Measurements from ENCODE around the gene SLC25A12.
A peak's percentile ranks its signal among the peaks of the same experiment; 100 is the strongest.
"Not testable (repeated sequence)": the region's sequence is repeated elsewhere in the genome, so short reads cannot be mapped to it uniquely, and the experiment has no call there.

The SLC25A12 gene

GRCh38 chr2:171910494-171910893, 16.4 kb upstream of the SLC25A12 start:
- H3K9me3 ChIP-seq (ENCODE audit: control insufficient read depth, low read length), result no peaks in the 10 kb centered on the region
- no peaks in the 10 kb centered on the region for H3K36me3 ChIP-seq (ENCODE audit: control insufficient read depth, insufficient read depth, low read length)
- H3K4me1 ChIP-seq (ENCODE audit: control insufficient read depth, insufficient read depth, low read length), result no peaks in the 10 kb centered on the region
- H3K4me3 ChIP-seq (ENCODE audit: low read length), result no peak overlapping the region
- H3K27me3 ChIP-seq (ENCODE audit: control insufficient read depth, insufficient read depth, low read length), result no peaks in the 10 kb centered on the region
- H3K9ac ChIP-seq (ENCODE audit: low read length), result no peak overlapping the region

- Histone ChIP-seq H3K36me3 (ENCODE audit: control insufficient read depth, insufficient read depth, low read length) (no peaks in the 10 kb centered on the region), H3K27me3 (ENCODE audit: control insufficient read depth, insufficient read depth, low read length) (no peaks in the 10 kb centered on the region), H3K4me1 (ENCODE audit: control insufficient read depth, insufficient read depth, low read length) (no peaks in the 10 kb centered on the region), H3K9me3 (ENCODE audit: control insufficient read depth, low read length) (no peaks in the 10 kb centered on the region), H3K4me3 (ENCODE audit: low read length) (no peak overlapping the region), H3K9ac (ENCODE audit: low read length) (no peak overlapping the region)
Measured at GRCh38 chr2:171909266-171909665, 15.2 kb upstream of the SLC25A12 start.

GRCh38 chr2:171908235-171908634, 14.2 kb upstream of the SLC25A12 start:
- H3K36me3 ChIP-seq (ENCODE audit: control insufficient read depth, insufficient read depth, low read length), result no peaks in the 10 kb centered on the region
- H3K9me3 ChIP-seq (ENCODE audit: control insufficient read depth, low read length), result no peaks in the 10 kb centered on the region
- H3K4me3 ChIP-seq (ENCODE audit: low read length), result no peak overlapping the region
- no peak overlapping the region for H3K9ac ChIP-seq (ENCODE audit: low read length)
- no peaks in the 10 kb centered on the region for H3K27me3 ChIP-seq (ENCODE audit: control insufficient read depth, insufficient read depth, low read length)
- no peaks in the 10 kb centered on the region for H3K4me1 ChIP-seq (ENCODE audit: control insufficient read depth, insufficient read depth, low read length)

- Histone ChIP-seq H3K36me3 (ENCODE audit: control insufficient read depth, insufficient read depth, low read length) (no peaks in the 10 kb centered on the region), H3K9ac (ENCODE audit: low read length) (no peak overlapping the region), H3K27me3 (ENCODE audit: control insufficient read depth, insufficient read depth, low read length) (no peaks in the 10 kb centered on the region)
Measured at GRCh38 chr2:171902840-171903420, 8.9 kb upstream of the SLC25A12 start.

GRCh38 chr2:171899623-171900282, 5.7 kb upstream of the SLC25A12 start:
- not testable (repeated sequence) for H3K9ac ChIP-seq (ENCODE audit: low read length); H3K4me1 ChIP-seq (ENCODE audit: control insufficient read depth, insufficient read depth, low read length); H3K36me3 ChIP-seq (ENCODE audit: control insufficient read depth, insufficient read depth, low read length); H3K4me3 ChIP-seq (ENCODE audit: low read length); H3K9me3 ChIP-seq (ENCODE audit: control insufficient read depth, low read length); H3K27me3 ChIP-seq (ENCODE audit: control insufficient read depth, insufficient read depth, low read length)

More at GRCh38 chr2:171902840-171903420, 8.9 kb upstream of the SLC25A12 start:
- no peaks in the 10 kb centered on the region for H3K4me1 ChIP-seq (ENCODE audit: control insufficient read depth, insufficient read depth, low read length)
- H3K4me3 ChIP-seq (ENCODE audit: low read length), result no peak overlapping the region
- H3K9me3 ChIP-seq (ENCODE audit: control insufficient read depth, low read length), result no peaks in the 10 kb centered on the region

- Histone ChIP-seq H3K4me3 (ENCODE audit: low read length) (no peak overlapping the region), H3K9ac (ENCODE audit: low read length) (no peak overlapping the region), H3K36me3 (ENCODE audit: control insufficient read depth, insufficient read depth, low read length) (no peaks in the 10 kb centered on the region), H3K4me1 (ENCODE audit: control insufficient read depth, insufficient read depth, low read length) (peaks cover 4% of the 10 kb centered on the region), H3K9me3 (ENCODE audit: control insufficient read depth, low read length) (no peaks in the 10 kb centered on the region), H3K27me3 (ENCODE audit: control insufficient read depth, insufficient read depth, low read length) (no peaks in the 10 kb centered on the region)
Measured at GRCh38 chr2:171895786-171896185, 1.7 kb upstream of the SLC25A12 start.

GRCh38 chr2:171894612-171894947, 536 bp upstream of the SLC25A12 start:
- Histone ChIP-seq H3K9me3 (ENCODE audit: control insufficient read depth, low read length) (no peaks in the 10 kb centered on the region), H3K4me1 (ENCODE audit: control insufficient read depth, insufficient read depth, low read length) (peaks cover 4% of the 10 kb centered on the region), H3K9ac (ENCODE audit: low read length) (peak overlapping the region; percentile 68), H3K4me3 (ENCODE audit: low read length) (peak overlapping the region; percentile 83), H3K27me3 (ENCODE audit: control insufficient read depth, insufficient read depth, low read length) (no peaks in the 10 kb centered on the region), H3K36me3 (ENCODE audit: control insufficient read depth, insufficient read depth, low read length) (no peaks in the 10 kb centered on the region)

- H3K9me3 ChIP-seq (ENCODE audit: control insufficient read depth, low read length), result no peaks in the 10 kb centered on the region
- H3K36me3 ChIP-seq (ENCODE audit: control insufficient read depth, insufficient read depth, low read length), result no peaks in the 10 kb centered on the region
- peak overlapping the region; percentile 68 for H3K9ac ChIP-seq (ENCODE audit: low read length)
- H3K27me3 ChIP-seq (ENCODE audit: control insufficient read depth, insufficient read depth, low read length), result no peaks in the 10 kb centered on the region
- peaks cover 4% of the 10 kb centered on the region for H3K4me1 ChIP-seq (ENCODE audit: control insufficient read depth, insufficient read depth, low read length)
- H3K4me3 ChIP-seq (ENCODE audit: low read length), result peak overlapping the region; percentile 80
Measured at GRCh38 chr2:171893196-171893823, 734 bp downstream of the SLC25A12 start.

- H3K4me3 ChIP-seq (ENCODE audit: low read length), result no peak overlapping the region
- peaks cover 1% of the 10 kb centered on the region for H3K4me1 ChIP-seq (ENCODE audit: control insufficient read depth, insufficient read depth, low read length)
- no peaks in the 10 kb centered on the region for H3K27me3 ChIP-seq (ENCODE audit: control insufficient read depth, insufficient read depth, low read length)
- H3K9me3 ChIP-seq (ENCODE audit: control insufficient read depth, low read length), result no peaks in the 10 kb centered on the region
- no peak overlapping the region for H3K9ac ChIP-seq (ENCODE audit: low read length)
- H3K36me3 ChIP-seq (ENCODE audit: control insufficient read depth, insufficient read depth, low read length), result no peaks in the 10 kb centered on the region
Measured at GRCh38 chr2:171889808-171890207, 4.2 kb downstream of the SLC25A12 start.

- no peaks in the 10 kb centered on the region for H3K9me3 ChIP-seq (ENCODE audit: control insufficient read depth, low read length)
- H3K27me3 ChIP-seq (ENCODE audit: control insufficient read depth, insufficient read depth, low read length), result no peaks in the 10 kb centered on the region
- H3K4me3 ChIP-seq (ENCODE audit: low read length), result no peak overlapping the region
- H3K36me3 ChIP-seq (ENCODE audit: control insufficient read depth, insufficient read depth, low read length), result no peaks in the 10 kb centered on the region
- no peaks in the 10 kb centered on the region for H3K4me1 ChIP-seq (ENCODE audit: control insufficient read depth, insufficient read depth, low read length)
- H3K9ac ChIP-seq (ENCODE audit: low read length), result no peak overlapping the region
Measured at GRCh38 chr2:171889333-171889732, 4.7 kb downstream of the SLC25A12 start.

GRCh38 chr2:171883275-171883893, 10.7 kb downstream of the SLC25A12 start:
- Histone ChIP-seq H3K27me3 (ENCODE audit: control insufficient read depth, insufficient read depth, low read length) (no peaks in the 10 kb centered on the region), H3K4me3 (ENCODE audit: low read length) (no peak overlapping the region), H3K36me3 (ENCODE audit: control insufficient read depth, insufficient read depth, low read length) (no peaks in the 10 kb centered on the region), H3K9me3 (ENCODE audit: control insufficient read depth, low read length) (no peaks in the 10 kb centered on the region), H3K4me1 (ENCODE audit: control insufficient read depth, insufficient read depth, low read length) (no peaks in the 10 kb centered on the region), H3K9ac (ENCODE audit: low read length) (no peak overlapping the region)

GRCh38 chr2:171882089-171882769, 11.8 kb downstream of the SLC25A12 start:
- Histone ChIP-seq H3K4me1 (ENCODE audit: control insufficient read depth, insufficient read depth, low read length) (no peaks in the 10 kb centered on the region), H3K27me3 (ENCODE audit: control insufficient read depth, insufficient read depth, low read length) (no peaks in the 10 kb centered on the region), H3K4me3 (ENCODE audit: low read length) (no peak overlapping the region), H3K36me3 (ENCODE audit: control insufficient read depth, insufficient read depth, low read length) (no peaks in the 10 kb centered on the region), H3K9ac (ENCODE audit: low read length) (no peak overlapping the region), H3K9me3 (ENCODE audit: control insufficient read depth, low read length) (no peaks in the 10 kb centered on the region)
